ENCODE measurements around the gene RNF14. TPM values are rescaled to one million over a fixed set of nuclear protein-coding genes. Genes with fewer than 3 reads are reported as not detected.
"Not testable (repeated sequence)": the region's sequence is repeated elsewhere in the genome, so short reads cannot be mapped to it uniquely, and the experiment has no call there.

Gene RNF14
- total RNA-seq (2021) (59.2 and 67.1 TPM in 2 replicates), Bru-seq, nascent RNA (percentile 83 among the genes with signal in this experiment), BruChase-seq, experiment 1, labeled RNA remaining after a 2-hour chase (percentile 84 among the genes with signal in this experiment), BruChase-seq, experiment 2, labeled RNA remaining after a 6-hour chase (percentile 87 among the genes with signal in this experiment)
- long read RNA-seq, full-length matches to known transcripts = 117 of 155 reads
- long read RNA-seq, partial matches to known transcripts = 12 of 155 reads
- long read RNA-seq, other reads (novel, unspliced or antisense) = 26 of 155 reads

GRCh38 chr5:141968914-141969608 is at the start of gene RNF14:
RNF14 (plus strand) TSS chr5:141969105; CDS start chr5:141973589, 4,484 bp downstream.
- ChIA-PET POLR2A (ENCODE audit: low non-redundant PET) (no interaction called here), CTCF (interaction anchor here (0.6 to 2.1 kb wide), 5 partner anchors 8 to 287 kb away, joined by 3 to 21 read pairs (median 6); partner anchors contain the start of genes ARAP3 and PCDH1)

GRCh38 chr5:141919218-141920119 is 49.4 kb upstream of the RNF14 start:
- Histone ChIP-seq H3K4me3 (ENCODE audit: low read depth, low read length, poor library complexity, severe bottlenecking) (no peak overlapping the region), H3K36me3 (ENCODE audit: insufficient read depth, low read length, poor library complexity, severe bottlenecking) (no peaks in the 10 kb centered on the region), H3K4me1 (ENCODE audit: insufficient read depth, low read length, poor library complexity, severe bottlenecking) (peaks cover 9% of the 10 kb centered on the region), H3K27ac (ENCODE audit: low read depth, low read length, poor library complexity, severe bottlenecking) (no peak overlapping the region), H3K9me3 (ENCODE audit: low read depth, low read length, poor library complexity, severe bottlenecking) (no peaks in the 10 kb centered on the region), H3K27me3 (replicated peaks; ENCODE audit: insufficient read depth, low read depth, low read length, poor library complexity) (no peaks in the 10 kb centered on the region)
- intact Hi-C loops (cut with micrococcal nuclease; ENCODE audit: unreplicated experiment) = no loop called here
- BruUV-seq (replicated peaks) = no TSS peak
- CTCF ChIA-PET = no interaction called here
- POLR2A ChIA-PET (ENCODE audit: low non-redundant PET) = no interaction called here
- TF ChIP-seq, protein P1, sequence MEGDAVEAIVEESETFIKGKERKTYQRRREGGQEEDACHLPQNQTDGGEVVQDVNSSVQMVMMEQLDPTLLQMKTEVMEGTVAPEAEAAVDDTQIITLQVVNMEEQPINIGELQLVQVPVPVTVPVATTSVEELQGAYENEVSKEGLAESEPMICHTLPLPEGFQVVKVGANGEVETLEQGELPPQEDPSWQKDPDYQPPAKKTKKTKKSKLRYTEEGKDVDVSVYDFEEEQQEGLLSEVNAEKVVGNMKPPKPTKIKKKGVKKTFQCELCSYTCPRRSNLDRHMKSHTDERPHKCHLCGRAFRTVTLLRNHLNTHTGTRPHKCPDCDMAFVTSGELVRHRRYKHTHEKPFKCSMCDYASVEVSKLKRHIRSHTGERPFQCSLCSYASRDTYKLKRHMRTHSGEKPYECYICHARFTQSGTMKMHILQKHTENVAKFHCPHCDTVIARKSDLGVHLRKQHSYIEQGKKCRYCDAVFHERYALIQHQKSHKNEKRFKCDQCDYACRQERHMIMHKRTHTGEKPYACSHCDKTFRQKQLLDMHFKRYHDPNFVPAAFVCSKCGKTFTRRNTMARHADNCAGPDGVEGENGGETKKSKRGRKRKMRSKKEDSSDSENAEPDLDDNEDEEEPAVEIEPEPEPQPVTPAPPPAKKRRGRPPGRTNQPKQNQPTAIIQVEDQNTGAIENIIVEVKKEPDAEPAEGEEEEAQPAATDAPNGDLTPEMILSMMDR (conservative IDR thresholded peaks at IDR 0.05; ENCODE audit: low read depth, low read length) = no peak
- TF ChIP-seq EZH2 (IDR thresholded peaks at IDR 0.05; ENCODE audit: borderline replicate concordance, low read depth, low read length, poor library complexity, severe bottlenecking) = no peak
- no peak for DNase-seq (ENCODE audit: low spot score)

More at GRCh38 chr5:141968914-141969608, at the start of gene RNF14:
- peak within 1 kb of the TSS; percentile 87 for H3K27ac ChIP-seq (ENCODE audit: low read depth, low read length, poor library complexity, severe bottlenecking)
- DNase-seq (ENCODE audit: low spot score) = peak; percentile 95
- H3K9me3 ChIP-seq (ENCODE audit: low read depth, low read length, poor library complexity, severe bottlenecking) = no peaks in the 10 kb centered on the region
- peak within 1 kb of the TSS; percentile 86 for H3K4me3 ChIP-seq (ENCODE audit: low read depth, low read length, poor library complexity, severe bottlenecking)
- BruUV-seq (replicated peaks) = TSS peak; percentile 60
- TF ChIP-seq, protein P1 (conservative IDR thresholded peaks at IDR 0.05; ENCODE audit: low read depth, low read length) = peak; percentile 94
- TF ChIP-seq EZH2 (IDR thresholded peaks at IDR 0.05; ENCODE audit: borderline replicate concordance, low read depth, low read length, poor library complexity, severe bottlenecking) = no peak
- peaks cover 13% of the 10 kb centered on the region for H3K4me1 ChIP-seq (ENCODE audit: insufficient read depth, low read length, poor library complexity, severe bottlenecking)
- no peaks in the 10 kb centered on the region for H3K27me3 ChIP-seq (replicated peaks; ENCODE audit: insufficient read depth, low read depth, low read length, poor library complexity)
- H3K36me3 ChIP-seq (ENCODE audit: insufficient read depth, low read length, poor library complexity, severe bottlenecking) = peaks cover 14% of the 10 kb centered on the region
- intact Hi-C loops (cut with micrococcal nuclease; ENCODE audit: unreplicated experiment) = loop anchor here (2.0 kb wide), 1 partner anchor 276 kb away; no protein-coding TSS in a partner anchor

DNA sequence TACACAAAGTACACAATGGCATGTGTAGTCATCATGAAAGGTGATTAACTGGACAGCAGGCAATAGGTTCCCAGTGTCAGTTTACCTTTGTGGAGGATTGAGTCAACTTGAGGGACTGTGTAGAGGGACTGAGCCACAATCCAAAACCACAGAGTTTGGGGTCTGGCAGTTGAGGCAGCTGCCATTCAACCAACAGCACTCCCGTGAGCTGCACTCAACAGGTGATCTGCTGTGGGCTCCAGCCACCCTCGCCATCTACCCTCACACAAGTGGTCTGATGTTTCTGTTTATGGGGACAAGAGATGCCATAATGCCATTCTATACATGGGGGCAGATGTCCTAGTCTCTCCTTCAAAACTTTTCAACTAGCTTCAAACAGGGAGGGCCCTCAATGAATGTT is 48.1 kb upstream of the RNF14 start:
- DNase-seq (ENCODE audit: low spot score) = no peak
- CTCF ChIA-PET = no interaction called here
- H3K4me3 ChIP-seq (ENCODE audit: low read depth, low read length, poor library complexity, severe bottlenecking) = no peak overlapping the region
- no TSS peak for BruUV-seq (replicated peaks)
- no peaks in the 10 kb centered on the region for H3K36me3 ChIP-seq (ENCODE audit: insufficient read depth, low read length, poor library complexity, severe bottlenecking)
- intact Hi-C loops (cut with micrococcal nuclease; ENCODE audit: unreplicated experiment) = no loop called here
- H3K9me3 ChIP-seq (ENCODE audit: low read depth, low read length, poor library complexity, severe bottlenecking) = no peaks in the 10 kb centered on the region
- POLR2A ChIA-PET (ENCODE audit: low non-redundant PET) = no interaction called here
- peaks cover 10% of the 10 kb centered on the region for H3K4me1 ChIP-seq (ENCODE audit: insufficient read depth, low read length, poor library complexity, severe bottlenecking)
- H3K27me3 ChIP-seq (replicated peaks; ENCODE audit: insufficient read depth, low read depth, low read length, poor library complexity) = no peaks in the 10 kb centered on the region
- no peak overlapping the region for H3K27ac ChIP-seq (ENCODE audit: low read depth, low read length, poor library complexity, severe bottlenecking)
- no peak for TF ChIP-seq EZH2 (IDR thresholded peaks at IDR 0.05; ENCODE audit: borderline replicate concordance, low read depth, low read length, poor library complexity, severe bottlenecking)
- TF ChIP-seq, protein P1 (conservative IDR thresholded peaks at IDR 0.05; ENCODE audit: low read depth, low read length) = no peak

GRCh38 chr5:141922827-141923447 is 46.0 kb upstream of the RNF14 start:
- POLR2A ChIA-PET (ENCODE audit: low non-redundant PET); H3K9me3 ChIP-seq (ENCODE audit: low read depth, low read length, poor library complexity, severe bottlenecking); DNase-seq (ENCODE audit: low spot score); intact Hi-C loops (cut with micrococcal nuclease; ENCODE audit: unreplicated experiment); H3K27me3 ChIP-seq (replicated peaks; ENCODE audit: insufficient read depth, low read depth, low read length, poor library complexity); H3K4me1 ChIP-seq (ENCODE audit: insufficient read depth, low read length, poor library complexity, severe bottlenecking); BruUV-seq (replicated peaks): not testable (repeated sequence)
- CTCF ChIA-PET = interaction anchor here (0.9 kb wide), 1 partner anchor 220 kb away, joined by 4 read pairs; no protein-coding TSS in a partner anchor
- Histone ChIP-seq H3K36me3 (ENCODE audit: insufficient read depth, low read length, poor library complexity, severe bottlenecking) (peaks cover 15% of the 10 kb centered on the region), H3K4me3 (ENCODE audit: low read depth, low read length, poor library complexity, severe bottlenecking) (peak overlapping the region; percentile 78), H3K27ac (ENCODE audit: low read depth, low read length, poor library complexity, severe bottlenecking) (peak overlapping the region; percentile 97)
